K562 (cell line): ENCODE results near the gene KIF5A. TPM values are rescaled to one million over a fixed set of nuclear protein-coding genes. Genes with fewer than 3 reads are reported as not detected.

Source experiments
- ELF2 ChIP-seq: fragments of 250-450 bp; sonication (Bioruptor Pico); IDR thresholded peaks from 2 replicates; pipeline ENCODE4 v1.5.0; 2021; ENCODE audit warnings: mild to moderate bottlenecking
- NR1H2 ChIP-seq: sonication (generic); formaldehyde crosslinking; IDR thresholded peaks from 2 replicates; pipeline ENCODE4 v1.4.0; 2020; ENCODE audit warnings: mild to moderate bottlenecking, missing genetic modification reagents
- SRSF9 ChIP-seq: fragments of 200-400 bp; formaldehyde crosslinking; IDR thresholded peaks from 2 replicates; pipeline ENCODE4 v1.6.1; 2017; ENCODE audit warnings: low read depth, low read length, borderline replicate concordance
- YY1 ChIP-seq, 3 experiments: IDR thresholded peaks; 2 replicates each; pipeline ENCODE4 v1.6.1; 2011; ENCODE audit warnings: low read length in 2 of 3, mild to moderate bottlenecking in 2 of 3, moderate library complexity in 2 of 3, borderline replicate concordance in 1 of 3, control low read depth in 1 of 3, low read depth in 1 of 3; ENCODE audit not compliant: insufficient read depth in 3 of 3, insufficient replicate concordance in 2 of 3, control insufficient read depth in 1 of 3, insufficient read length in 1 of 3; ENCODE audit errors: extremely low read depth in 1 of 3
- ZNF75A ChIP-seq: fragments of 450-650 bp; formaldehyde crosslinking; IDR thresholded peaks from 2 replicates; pipeline ENCODE4 v1.4.0; 2020; ENCODE audit warnings: mild to moderate bottlenecking
- polyA plus RNA-seq, 8 experiments: library from polyadenylated mRNA; depleted of rRNA in 4 of 8; stranded (reverse) in 5 of 8; unstranded in 3 of 8; fragments of >200 nt; fragmentation: Nextera tagmentation in 2 of 8; fragmentation: Illumina TruSeq in 1 of 8; extraction: Ambion mirVana in 2 of 8; extraction: Trizol in 1 of 8; gene quantifications; 2 replicates each; pipeline versions ENCODE4 v1.2.1 to v1.2.3, GENCODE V29; 2011 to 2014; ENCODE audit warnings: inconsistent platforms in 1 of 8, missing spikeins in 1 of 8
- total RNA-seq, 7 experiments: library from RNA; depleted of rRNA in 6 of 7; stranded (reverse); fragments of >200 nt in 6 of 7; fragmentation: Illumina TruSeq in 2 of 7; extraction: Trizol in 2 of 7; gene quantifications; 2 replicates each; pipeline versions ENCODE4 v1.2.1 to v1.2.3, GENCODE V29; 2011 to 2021; ENCODE audit warnings: low replicate concordance in 1 of 7
- TF ChIP-seq, protein P1 (sequence below), 2 experiments: fragments of 450-650 bp in 1 of 2; sonication (generic) in 1 of 2; formaldehyde crosslinking in 1 of 2; IDR thresholded peaks; 2 replicates each; pipeline versions ENCODE4 v1.7.1 to v1.9.0; 2016 to 2022; ENCODE audit warnings: inconsistent platforms in 1 of 2, mild to moderate bottlenecking in 1 of 2, missing genetic modification reagents in 1 of 2
- TF ChIP-seq, protein P2 (sequence below): fragments of 250-450 bp; sonication (Bioruptor Pico); IDR thresholded peaks from 2 replicates; pipeline ENCODE4 v1.5.1; 2021; ENCODE audit warnings: mild to moderate bottlenecking
- TF ChIP-seq, protein P3 (sequence below), 3 experiments: fragments of 200-800 bp in 1 of 3; fragments of 250-450 bp in 1 of 3; fragments of 450-650 bp in 1 of 3; sonication (Bioruptor Pico) in 1 of 3; sonication (Bioruptor generic) in 1 of 3; formaldehyde crosslinking in 1 of 3; IDR thresholded peaks; 2 replicates each; pipeline versions ENCODE4 v1.6.1 to v1.8.0; 2016 to 2022; ENCODE audit warnings: mild to moderate bottlenecking in 2 of 3, missing genetic modification characterization in 2 of 3, missing compliant biosample characterization in 1 of 3, moderate library complexity in 1 of 3

KIF5A gene
- total and polyA plus RNA-seq, 9 of the 15 experiments (the other 6 are each of a cell fraction or from before 2014, with no cell fraction given): 3.4 to 17.7 (median 8.0) TPM

DNA sequence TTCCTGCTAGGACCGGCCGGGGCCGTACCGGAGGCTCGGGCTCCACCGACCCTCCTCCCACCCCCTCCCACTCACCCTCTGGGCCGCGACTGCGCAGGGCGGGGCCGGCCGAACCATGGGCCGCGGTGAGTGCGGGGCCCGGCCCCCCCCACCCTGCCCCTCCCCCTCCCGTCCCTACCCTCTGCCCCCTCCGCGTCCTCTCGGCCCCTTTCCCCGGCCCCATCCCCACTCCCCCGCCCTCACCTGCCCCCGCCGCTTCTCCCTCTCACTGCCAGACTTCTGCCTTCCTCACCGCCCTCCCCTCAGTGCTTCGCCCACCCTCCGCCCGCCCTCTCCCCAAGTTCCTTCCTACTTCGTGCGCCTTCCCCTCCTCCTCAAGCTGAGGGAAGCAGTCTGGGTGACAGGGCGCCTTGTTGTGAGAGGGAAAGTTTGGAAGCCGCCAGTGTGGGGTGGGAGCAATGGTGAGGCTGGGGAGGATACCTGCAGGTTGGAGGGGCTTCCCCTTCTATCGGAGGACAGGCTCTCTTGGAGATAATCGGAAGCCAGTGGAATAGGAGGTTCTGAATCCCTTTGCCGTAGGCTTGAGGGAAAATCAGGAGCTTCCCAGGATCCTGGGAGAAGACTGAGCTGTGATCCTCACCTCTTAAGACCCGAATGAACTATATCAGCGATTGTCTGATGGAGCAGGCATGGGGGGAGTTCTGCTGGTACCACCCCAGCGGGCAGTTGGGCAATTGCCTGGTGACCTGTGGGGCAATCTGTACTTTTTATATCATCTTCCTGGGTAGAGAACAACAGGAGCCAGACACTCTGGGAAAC, 26.7 kb upstream of the KIF5A start (continued):
- TF ChIP-seq, protein P1, sequence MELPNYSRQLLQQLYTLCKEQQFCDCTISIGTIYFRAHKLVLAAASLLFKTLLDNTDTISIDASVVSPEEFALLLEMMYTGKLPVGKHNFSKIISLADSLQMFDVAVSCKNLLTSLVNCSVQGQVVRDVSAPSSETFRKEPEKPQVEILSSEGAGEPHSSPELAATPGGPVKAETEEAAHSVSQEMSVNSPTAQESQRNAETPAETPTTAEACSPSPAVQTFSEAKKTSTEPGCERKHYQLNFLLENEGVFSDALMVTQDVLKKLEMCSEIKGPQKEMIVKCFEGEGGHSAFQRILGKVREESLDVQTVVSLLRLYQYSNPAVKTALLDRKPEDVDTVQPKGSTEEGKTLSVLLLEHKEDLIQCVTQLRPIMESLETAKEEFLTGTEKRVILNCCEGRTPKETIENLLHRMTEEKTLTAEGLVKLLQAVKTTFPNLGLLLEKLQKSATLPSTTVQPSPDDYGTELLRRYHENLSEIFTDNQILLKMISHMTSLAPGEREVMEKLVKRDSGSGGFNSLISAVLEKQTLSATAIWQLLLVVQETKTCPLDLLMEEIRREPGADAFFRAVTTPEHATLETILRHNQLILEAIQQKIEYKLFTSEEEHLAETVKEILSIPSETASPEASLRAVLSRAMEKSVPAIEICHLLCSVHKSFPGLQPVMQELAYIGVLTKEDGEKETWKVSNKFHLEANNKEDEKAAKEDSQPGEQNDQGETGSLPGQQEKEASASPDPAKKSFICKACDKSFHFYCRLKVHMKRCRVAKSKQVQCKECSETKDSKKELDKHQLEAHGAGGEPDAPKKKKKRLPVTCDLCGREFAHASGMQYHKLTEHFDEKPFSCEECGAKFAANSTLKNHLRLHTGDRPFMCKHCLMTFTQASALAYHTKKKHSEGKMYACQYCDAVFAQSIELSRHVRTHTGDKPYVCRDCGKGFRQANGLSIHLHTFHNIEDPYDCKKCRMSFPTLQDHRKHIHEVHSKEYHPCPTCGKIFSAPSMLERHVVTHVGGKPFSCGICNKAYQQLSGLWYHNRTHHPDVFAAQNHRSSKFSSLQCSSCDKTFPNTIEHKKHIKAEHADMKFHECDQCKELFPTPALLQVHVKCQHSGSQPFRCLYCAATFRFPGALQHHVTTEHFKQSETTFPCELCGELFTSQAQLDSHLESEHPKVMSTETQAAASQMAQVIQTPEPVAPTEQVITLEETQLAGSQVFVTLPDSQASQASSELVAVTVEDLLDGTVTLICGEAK (IDR thresholded peaks at IDR 0.05): 0 out of 2 replicates have a peak, but pooled peaks have one; percentile 37
- TF ChIP-seq, protein P1 (CRISPR knock-in tag; IDR thresholded peaks at IDR 0.05): no peak
- TF ChIP-seq YY1 (IDR thresholded peaks at IDR 0.05; ENCODE audit: borderline replicate concordance in 1 of 3, control insufficient read depth in 1 of 3, extremely low read depth in 1 of 3, insufficient read depth in 3 of 3, insufficient read length in 1 of 3, insufficient replicate concordance in 2 of 3, low read depth in 1 of 3, low read length in 2 of 3): no peak
- TF ChIP-seq ELF2 (CRISPR knock-in tag): 0 out of 2 replicates have a peak, but pooled peaks have one; percentile 52
- TF ChIP-seq, protein P2, sequence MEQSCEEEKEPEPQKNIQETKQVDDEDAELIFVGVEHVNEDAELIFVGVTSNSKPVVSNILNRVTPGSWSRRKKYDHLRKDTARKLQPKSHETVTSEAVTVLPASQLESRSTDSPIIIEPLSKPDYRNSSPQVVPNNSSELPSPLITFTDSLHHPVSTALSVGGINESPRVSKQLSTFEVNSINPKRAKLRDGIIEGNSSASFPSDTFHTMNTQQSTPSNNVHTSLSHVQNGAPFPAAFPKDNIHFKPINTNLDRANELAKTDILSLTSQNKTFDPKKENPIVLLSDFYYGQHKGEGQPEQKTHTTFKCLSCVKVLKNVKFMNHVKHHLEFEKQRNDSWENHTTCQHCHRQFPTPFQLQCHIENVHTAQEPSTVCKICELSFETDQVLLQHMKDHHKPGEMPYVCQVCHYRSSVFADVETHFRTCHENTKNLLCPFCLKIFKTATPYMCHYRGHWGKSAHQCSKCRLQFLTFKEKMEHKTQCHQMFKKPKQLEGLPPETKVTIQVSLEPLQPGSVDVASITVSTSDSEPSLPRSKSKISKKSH (CRISPR knock-in tag): no peak
- TF ChIP-seq ZNF75A (CRISPR knock-in tag): no peak
- TF ChIP-seq SRSF9: no peak
- TF ChIP-seq, protein P3, sequence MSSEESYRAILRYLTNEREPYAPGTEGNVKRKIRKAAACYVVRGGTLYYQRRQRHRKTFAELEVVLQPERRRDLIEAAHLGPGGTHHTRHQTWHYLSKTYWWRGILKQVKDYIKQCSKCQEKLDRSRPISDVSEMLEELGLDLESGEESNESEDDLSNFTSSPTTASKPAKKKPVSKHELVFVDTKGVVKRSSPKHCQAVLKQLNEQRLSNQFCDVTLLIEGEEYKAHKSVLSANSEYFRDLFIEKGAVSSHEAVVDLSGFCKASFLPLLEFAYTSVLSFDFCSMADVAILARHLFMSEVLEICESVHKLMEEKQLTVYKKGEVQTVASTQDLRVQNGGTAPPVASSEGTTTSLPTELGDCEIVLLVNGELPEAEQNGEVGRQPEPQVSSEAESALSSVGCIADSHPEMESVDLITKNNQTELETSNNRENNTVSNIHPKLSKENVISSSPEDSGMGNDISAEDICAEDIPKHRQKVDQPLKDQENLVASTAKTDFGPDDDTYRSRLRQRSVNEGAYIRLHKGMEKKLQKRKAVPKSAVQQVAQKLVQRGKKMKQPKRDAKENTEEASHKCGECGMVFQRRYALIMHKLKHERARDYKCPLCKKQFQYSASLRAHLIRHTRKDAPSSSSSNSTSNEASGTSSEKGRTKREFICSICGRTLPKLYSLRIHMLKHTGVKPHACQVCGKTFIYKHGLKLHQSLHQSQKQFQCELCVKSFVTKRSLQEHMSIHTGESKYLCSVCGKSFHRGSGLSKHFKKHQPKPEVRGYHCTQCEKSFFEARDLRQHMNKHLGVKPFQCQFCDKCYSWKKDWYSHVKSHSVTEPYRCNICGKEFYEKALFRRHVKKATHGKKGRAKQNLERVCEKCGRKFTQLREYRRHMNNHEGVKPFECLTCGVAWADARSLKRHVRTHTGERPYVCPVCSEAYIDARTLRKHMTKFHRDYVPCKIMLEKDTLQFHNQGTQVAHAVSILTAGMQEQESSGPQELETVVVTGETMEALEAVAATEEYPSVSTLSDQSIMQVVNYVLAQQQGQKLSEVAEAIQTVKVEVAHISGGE (CRISPR knock-in tag; IDR thresholded peaks at IDR 0.05): 0 out of 6 replicates have a peak, but pooled peaks of 1 of the 3 experiments have one; percentile 8
- no peak for TF ChIP-seq NR1H2 (CRISPR knock-in tag)
